Karpas-422 (cell line): ENCODE results near the gene TTBK1. TPM values are rescaled to one million over a fixed set of nuclear protein-coding genes. Genes with fewer than 3 reads are reported as not detected.

ENCODE experiments used
- DNase-seq: peaks from one replicate; pipeline ENCODE4 v3.0.0-alpha.2; 2015
- H2AFZ ChIP-seq: fragments of 200-600 bp; sonication (generic); 2 replicates; pipeline ENCODE4 v1.6.1; 2014; ENCODE audit warnings: antibody characterized with exemption, low read length, mixed read lengths
- H3K27ac ChIP-seq: fragments of 200-600 bp; sonication (generic); 2 replicates; pipeline ENCODE4 v1.5.1; 2014; ENCODE audit warnings: mild to moderate bottlenecking, low read length, moderate library complexity
- H3K27me3 ChIP-seq: fragments of 200-600 bp; sonication (generic); 2 replicates; pipeline ENCODE4 v1.6.1; 2014; ENCODE audit warnings: low read length, mixed read lengths
- H3K36me3 ChIP-seq: fragments of 200-600 bp; sonication (generic); 2 replicates; pipeline ENCODE4 v1.6.1; 2014; ENCODE audit warnings: low read length, mixed read lengths; ENCODE audit not compliant: insufficient read depth
- H3K4me1 ChIP-seq: fragments of 200-600 bp; sonication (generic); 2 replicates; pipeline ENCODE4 v1.6.1; 2014; ENCODE audit warnings: mild to moderate bottlenecking, low read length, mixed read lengths
- H3K4me2 ChIP-seq: fragments of 200-600 bp; sonication (generic); 2 replicates; pipeline ENCODE4 v1.6.1; 2014; ENCODE audit warnings: low read length, low read depth, mild to moderate bottlenecking; ENCODE audit not compliant: poor library complexity, severe bottlenecking
- H3K4me3 ChIP-seq: fragments of 200-600 bp; sonication (generic); 2 replicates; pipeline ENCODE4 v1.5.1; 2014; ENCODE audit warnings: mild to moderate bottlenecking, antibody characterized with exemption, low read length, mixed read lengths
- H3K79me2 ChIP-seq: fragments of 200-600 bp; sonication (generic); 2 replicates; pipeline ENCODE4 v1.6.1; 2014; ENCODE audit warnings: mild to moderate bottlenecking, low read length, mixed read lengths
- H3K9ac ChIP-seq: fragments of 200-600 bp; sonication (generic); 2 replicates; pipeline ENCODE4 v1.6.0; 2014; ENCODE audit warnings: low read length
- H3K9me2 ChIP-seq: fragments of 200-600 bp; sonication (generic), shearing (Covaris generic); replicated peaks from 2 replicates; pipeline ENCODE4 v1.6.0; 2014; ENCODE audit warnings: mild to moderate bottlenecking, low read length, moderate library complexity; ENCODE audit not compliant: insufficient read depth
- H3K9me3 ChIP-seq: fragments of 300-700, 200-600 bp; sonication (generic); 2 replicates; pipeline ENCODE4 v1.6.1; 2014; ENCODE audit warnings: low read length, mixed read lengths
- H4K20me1 ChIP-seq: fragments of 200-600 bp; sonication (generic); 2 replicates; pipeline ENCODE4 v1.6.1; 2014; ENCODE audit warnings: mild to moderate bottlenecking, antibody characterized with exemption, low read length, low read depth; ENCODE audit not compliant: insufficient read depth
- total RNA-seq: library from RNA; depleted of rRNA; stranded (reverse); fragments of >200 nt; shearing (Covaris generic); gene quantifications from 2 replicates; pipeline ENCODE4 v1.2.3, GENCODE V29; 2014; ENCODE audit warnings: low replicate concordance; rRNA removed

The TTBK1 gene
- 0.34 and 1.2 TPM in 2 replicates for total RNA-seq

DNA sequence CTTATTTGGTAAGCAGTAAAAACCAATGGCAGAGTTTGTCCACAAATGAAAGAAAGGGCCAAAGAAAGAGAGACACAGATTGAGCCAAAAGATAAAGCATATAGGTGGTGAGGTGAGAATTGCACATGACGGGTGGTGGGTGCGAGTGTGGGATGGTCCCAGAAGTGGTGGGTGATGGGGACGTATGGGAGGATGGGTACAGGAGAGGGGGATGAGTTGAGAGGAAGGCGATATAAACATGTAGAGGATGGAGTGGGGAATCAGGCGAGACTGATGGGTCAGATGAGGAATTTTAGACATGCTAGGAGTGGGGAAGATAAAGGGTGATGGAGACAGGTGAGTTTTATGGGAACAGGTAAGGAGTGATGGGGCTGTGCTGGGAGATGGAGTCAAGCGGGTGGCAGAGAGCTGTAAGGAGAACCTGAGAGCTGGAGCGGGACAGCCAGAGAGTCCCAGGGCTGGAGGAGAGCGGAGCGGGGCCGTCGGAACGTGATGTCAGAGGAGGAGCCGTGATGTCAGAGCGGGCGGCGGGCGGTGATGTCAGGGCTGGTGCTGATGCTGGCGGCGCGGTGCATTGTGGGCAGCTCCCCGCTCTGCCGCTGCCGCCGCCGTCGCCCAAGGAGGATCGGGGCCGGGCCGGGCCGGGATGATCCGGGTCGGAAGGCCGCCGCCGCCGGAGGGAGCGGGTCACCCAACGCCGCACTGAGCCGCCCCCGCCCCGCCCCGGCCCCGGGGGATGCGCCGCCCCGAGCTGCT is at the start of gene TTBK1:
Gene TTBK1, plus strand, starts transcription at position 574 of the 756 bp plus-strand sequence. CDS start 3,180 bp downstream, outside the sequence.
- H4K20me1 ChIP-seq = no peaks in the 10 kb centered on the region
- no peaks in the 10 kb centered on the region for H3K27me3 ChIP-seq
- no peak for DNase-seq
- no peaks in the 10 kb centered on the region for H3K79me2 ChIP-seq
- no peaks in the 10 kb centered on the region for H3K9me3 ChIP-seq
- H3K9ac ChIP-seq = no peak within 1 kb of the TSS
- no peak within 1 kb of the TSS for H3K4me3 ChIP-seq
- H3K9me2 ChIP-seq = no peaks in the 10 kb centered on the region
- no peak within 1 kb of the TSS for H3K27ac ChIP-seq
- H2AFZ ChIP-seq = no peak within 1 kb of the TSS
- no peaks in the 10 kb centered on the region for H3K36me3 ChIP-seq
- H3K4me1 ChIP-seq = peaks cover 29% of the 10 kb centered on the region
- H3K4me2 ChIP-seq = no peak within 1 kb of the TSS

DNA sequence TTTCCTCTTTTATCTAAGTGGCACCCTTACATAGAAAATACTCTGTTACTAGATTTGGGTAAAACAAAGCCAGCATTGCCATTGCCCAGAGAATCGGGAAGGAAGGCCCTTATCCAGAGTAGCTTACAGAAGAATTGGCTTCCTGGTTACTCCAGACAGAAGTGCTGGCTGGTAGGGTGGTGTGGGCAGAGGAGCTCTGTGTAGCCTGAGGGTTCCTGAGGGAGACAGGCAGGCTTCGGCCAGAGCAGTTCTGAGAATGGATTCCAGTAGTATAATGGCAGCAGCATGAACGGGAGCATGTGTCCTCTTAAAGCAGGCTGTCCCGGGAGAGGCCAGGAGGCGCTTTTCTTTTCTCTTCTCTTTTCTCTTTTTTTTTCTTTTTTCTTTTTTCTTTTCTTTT is 49.4 kb upstream of the TTBK1 start:
- no peak overlapping the region for H2AFZ ChIP-seq
- no peak for DNase-seq
- peaks cover 20% of the 10 kb centered on the region for H3K36me3 ChIP-seq
- no peaks in the 10 kb centered on the region for H3K9me3 ChIP-seq
- H3K79me2 ChIP-seq = peaks cover 8% of the 10 kb centered on the region; the same call in 1 of the 2 replicates
- H3K27ac ChIP-seq = no peak overlapping the region
- no peaks in the 10 kb centered on the region for H4K20me1 ChIP-seq
- no peak overlapping the region for H3K4me3 ChIP-seq
- no peaks in the 10 kb centered on the region for H3K4me1 ChIP-seq
- no peak overlapping the region for H3K4me2 ChIP-seq
- no peaks in the 10 kb centered on the region for H3K9me2 ChIP-seq
- H3K27me3 ChIP-seq = no peaks in the 10 kb centered on the region
- no peak overlapping the region for H3K9ac ChIP-seq

DNA sequence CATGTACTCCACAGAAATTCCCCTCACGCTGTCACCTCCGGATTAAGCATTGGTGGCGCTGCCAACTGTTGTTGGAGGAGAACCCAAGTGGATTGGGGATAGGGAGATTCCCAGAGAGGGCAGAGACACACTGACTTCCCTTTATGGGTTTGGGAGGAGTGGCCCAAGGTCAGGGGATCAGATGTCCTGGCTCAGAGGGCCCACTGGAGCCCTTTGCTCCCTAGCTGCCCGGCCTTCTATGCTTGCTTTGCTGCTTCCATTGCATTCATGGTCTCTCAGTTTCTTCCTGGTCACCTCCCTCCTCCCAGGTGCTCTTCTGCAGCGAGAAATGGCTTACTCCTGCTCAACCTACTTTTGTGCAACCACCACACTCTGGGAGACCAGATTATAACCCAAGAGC is 46.9 kb upstream of the TTBK1 start:
- no peak overlapping the region for H3K4me2 ChIP-seq
- H3K4me3 ChIP-seq = no peak overlapping the region
- H3K9me3 ChIP-seq = no peaks in the 10 kb centered on the region
- no peak overlapping the region for H2AFZ ChIP-seq
- no peaks in the 10 kb centered on the region for H3K9me2 ChIP-seq
- no peak overlapping the region for H3K27ac ChIP-seq
- H3K79me2 ChIP-seq = no peaks in the 10 kb centered on the region
- H3K27me3 ChIP-seq = no peaks in the 10 kb centered on the region
- no peak for DNase-seq
- H3K9ac ChIP-seq = no peak overlapping the region
- H3K4me1 ChIP-seq = no peaks in the 10 kb centered on the region
- H4K20me1 ChIP-seq = no peaks in the 10 kb centered on the region
- peaks cover 17% of the 10 kb centered on the region; the same call in 1 of the 2 replicates for H3K36me3 ChIP-seq

DNA sequence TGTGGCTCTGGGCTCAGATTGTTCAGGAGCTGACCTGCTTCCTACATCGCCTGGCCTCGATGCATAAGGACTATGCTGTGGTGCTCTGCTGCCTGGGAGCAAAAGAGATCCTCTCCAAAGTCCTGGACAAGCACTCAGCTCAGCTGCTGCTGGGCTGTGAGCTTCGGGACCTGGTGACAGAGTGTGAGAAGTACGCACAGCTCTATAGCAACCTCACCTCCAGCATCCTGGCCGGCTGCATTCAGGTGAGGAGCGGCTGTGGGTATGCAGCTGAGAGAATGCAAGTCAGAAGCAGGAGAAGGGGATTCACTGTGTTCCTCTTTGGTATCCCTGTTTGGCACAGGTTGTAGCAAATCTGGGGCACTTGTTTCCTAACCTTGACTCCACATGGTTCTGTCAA is 43.4 kb upstream of the TTBK1 start:
- H3K9me3 ChIP-seq = no peaks in the 10 kb centered on the region
- no peaks in the 10 kb centered on the region for H4K20me1 ChIP-seq
- no peaks in the 10 kb centered on the region for H3K4me1 ChIP-seq
- H3K79me2 ChIP-seq = no peaks in the 10 kb centered on the region
- H3K36me3 ChIP-seq = peaks cover 16% of the 10 kb centered on the region; the same call in 1 of the 2 replicates
- H3K4me2 ChIP-seq = no peak overlapping the region
- H2AFZ ChIP-seq = no peak overlapping the region
- DNase-seq = no peak
- no peaks in the 10 kb centered on the region for H3K27me3 ChIP-seq
- no peak overlapping the region for H3K27ac ChIP-seq
- no peak overlapping the region for H3K4me3 ChIP-seq
- no peak overlapping the region for H3K9ac ChIP-seq
- H3K9me2 ChIP-seq = no peaks in the 10 kb centered on the region

DNA sequence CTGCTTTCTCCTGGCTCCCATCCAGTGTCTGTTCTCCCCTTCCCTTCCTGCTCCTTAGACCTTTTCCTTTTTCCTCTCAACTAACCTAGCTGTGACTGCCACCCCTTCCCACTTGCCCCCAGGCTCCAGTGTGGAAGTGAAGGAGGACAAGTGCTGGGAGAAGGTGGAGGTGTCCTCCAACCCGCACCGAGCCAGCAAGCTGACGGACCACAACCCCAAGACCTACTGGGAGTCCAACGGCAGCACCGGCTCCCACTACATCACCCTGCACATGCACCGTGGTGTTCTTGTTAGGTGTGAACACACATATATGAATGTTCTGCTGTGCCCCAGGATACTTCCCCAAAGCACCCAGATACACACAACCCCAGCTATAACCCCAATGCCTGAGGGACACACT is 42.7 kb upstream of the TTBK1 start:
- Histone ChIP-seq H3K9me2 (no peaks in the 10 kb centered on the region), H2AFZ (no peak overlapping the region), H3K4me3 (no peak overlapping the region), H3K27me3 (no peaks in the 10 kb centered on the region), H3K4me1 (no peaks in the 10 kb centered on the region), H3K4me2 (no peak overlapping the region), H3K36me3 (peaks cover 12% of the 10 kb centered on the region; the same call in 1 of the 2 replicates), H3K9ac (no peak overlapping the region), H3K9me3 (no peaks in the 10 kb centered on the region), H3K27ac (no peak overlapping the region), H4K20me1 (no peaks in the 10 kb centered on the region), H3K79me2 (no peaks in the 10 kb centered on the region)
- no peak for DNase-seq

DNA sequence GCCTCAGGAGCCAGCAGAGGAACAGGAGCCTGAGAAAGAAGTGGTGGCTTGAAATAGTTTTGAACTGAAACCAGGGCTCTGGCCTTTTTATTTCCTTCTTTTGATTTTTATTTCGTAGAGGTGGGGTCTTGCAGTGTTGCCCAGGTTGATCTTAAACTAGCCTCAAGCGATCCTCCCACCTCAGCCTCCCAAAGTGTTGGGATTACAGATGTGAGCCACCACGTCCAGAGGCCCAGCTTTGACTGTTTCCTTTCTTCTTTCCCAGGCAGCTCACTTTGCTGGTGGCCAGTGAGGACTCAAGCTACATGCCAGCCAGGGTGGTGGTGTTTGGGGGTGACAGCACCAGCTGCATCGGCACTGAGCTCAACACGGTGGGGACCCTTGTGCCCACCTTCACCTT is 40.8 kb upstream of the TTBK1 start:
- Histone ChIP-seq H3K4me2 (no peak overlapping the region), H3K27ac (no peak overlapping the region), H3K27me3 (no peaks in the 10 kb centered on the region), H3K9me3 (no peaks in the 10 kb centered on the region), H3K79me2 (no peaks in the 10 kb centered on the region), H3K36me3 (0 out of 2 replicates have a peak, but pooled peaks cover 6% of the 10 kb centered on the region), H3K9ac (no peak overlapping the region), H3K4me3 (no peak overlapping the region), H3K9me2 (no peaks in the 10 kb centered on the region), H3K4me1 (no peaks in the 10 kb centered on the region), H2AFZ (no peak overlapping the region), H4K20me1 (no peaks in the 10 kb centered on the region)
- no peak for DNase-seq

DNA sequence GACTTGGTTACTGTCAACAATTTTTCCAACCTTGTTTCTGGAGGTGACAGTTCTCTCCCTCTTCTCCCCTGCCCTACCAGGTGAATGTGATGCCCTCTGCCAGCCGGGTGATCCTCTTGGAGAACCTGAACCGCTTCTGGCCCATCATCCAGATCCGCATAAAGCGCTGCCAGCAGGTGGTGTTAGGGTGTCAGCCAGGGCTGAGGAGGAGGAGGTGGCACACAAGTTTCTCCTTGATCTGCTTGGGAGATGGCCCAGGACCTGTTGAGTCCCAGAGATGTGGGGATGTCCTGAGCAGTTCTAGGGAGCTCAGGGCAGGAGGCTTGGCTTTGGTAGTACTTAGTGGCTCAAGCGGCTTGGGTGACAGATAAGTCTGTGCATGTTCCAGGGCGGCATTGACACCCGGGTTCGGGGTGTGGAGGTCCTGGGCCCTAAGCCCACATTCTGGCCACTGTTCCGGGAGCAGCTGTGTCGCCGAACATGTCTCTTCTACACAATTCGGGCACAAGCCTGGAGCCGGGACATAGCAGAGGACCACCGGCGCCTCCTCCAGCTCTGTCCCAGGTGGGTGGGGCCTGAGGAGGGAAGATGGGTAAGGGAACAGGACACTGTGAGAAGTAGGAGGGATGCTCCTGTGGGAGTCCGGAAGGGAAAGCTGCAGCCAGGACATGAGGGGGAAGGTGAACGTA is 40.1 kb upstream of the TTBK1 start:
- no peaks in the 10 kb centered on the region for H3K4me1 ChIP-seq
- no peak overlapping the region for H3K9ac ChIP-seq
- H3K27ac ChIP-seq = no peak overlapping the region
- no peak overlapping the region for H2AFZ ChIP-seq
- no peak overlapping the region for H3K4me3 ChIP-seq
- no peak for DNase-seq
- 0 out of 2 replicates have a peak, but pooled peaks cover 6% of the 10 kb centered on the region for H3K36me3 ChIP-seq
- H3K9me2 ChIP-seq = no peaks in the 10 kb centered on the region
- no peaks in the 10 kb centered on the region for H3K9me3 ChIP-seq
- H3K27me3 ChIP-seq = no peaks in the 10 kb centered on the region
- no peak overlapping the region for H3K4me2 ChIP-seq
- no peaks in the 10 kb centered on the region for H4K20me1 ChIP-seq
- no peaks in the 10 kb centered on the region for H3K79me2 ChIP-seq

DNA sequence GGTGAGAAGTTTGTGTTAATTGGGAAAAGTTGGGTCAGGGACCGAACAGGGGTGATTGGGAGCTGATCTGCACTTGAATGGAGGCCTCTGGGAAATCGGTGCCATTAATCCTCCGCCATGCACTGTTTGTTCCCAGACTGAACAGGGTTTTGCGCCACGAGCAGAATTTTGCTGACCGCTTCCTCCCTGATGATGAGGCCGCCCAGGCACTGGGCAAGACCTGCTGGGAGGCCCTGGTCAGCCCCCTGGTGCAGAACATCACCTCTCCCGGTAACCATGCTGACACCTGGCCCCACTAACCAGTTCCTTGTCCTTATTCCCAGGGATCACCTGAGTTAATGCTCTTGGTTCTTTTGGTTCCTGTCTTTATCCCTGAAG is 39.6 kb upstream of the TTBK1 start:
- Histone ChIP-seq H2AFZ (no peak overlapping the region), H3K36me3 (0 out of 2 replicates have a peak, but pooled peaks cover 2% of the 10 kb centered on the region)

More for the DNA sequence above, 39.6 kb upstream of the TTBK1 start:
- Histone ChIP-seq H4K20me1 (no peaks in the 10 kb centered on the region), H3K27ac (no peak overlapping the region), H3K9ac (no peak overlapping the region), H3K9me3 (no peaks in the 10 kb centered on the region), H3K9me2 (no peaks in the 10 kb centered on the region), H3K4me2 (no peak overlapping the region), H3K4me1 (no peaks in the 10 kb centered on the region), H3K79me2 (no peaks in the 10 kb centered on the region), H3K4me3 (no peak overlapping the region), H3K27me3 (no peaks in the 10 kb centered on the region)
- no peak for DNase-seq
